Adrenal gland (tissue), 12 donors: ENCODE results near the gene ADIPOQ. TPM values are rescaled to one million over a fixed set of nuclear protein-coding genes. Genes with fewer than 3 reads are reported as not detected.
"Not testable (repeated sequence)": the region's sequence is repeated elsewhere in the genome, so short reads cannot be mapped to it uniquely, and the experiment has no call there.

Source experiments
- DNase-seq, 7 donors: peaks; one replicate each; pipeline ENCODE4 v3.0.0-alpha.2; 2019 to 2020
- H3K27ac ChIP-seq, 5 donors: fragments of 200-600 bp; sonication (generic) in 4 of 5; 1 replicate in 3 of 5; 2 replicates in 2 of 5; pipeline versions ENCODE4 v1.5.1 to v1.8.0; 2016 to 2020; ENCODE audit warnings: mild to moderate bottlenecking in 1 of 5
- H3K27me3 ChIP-seq: fragments of 200-600 bp; 2 replicates; pipeline ENCODE4 v1.8.0; 2021
- H3K36me3 ChIP-seq, 2 donors: fragments of 200-600 bp; replicated peaks in 1 of 2; 1 replicate in 1 of 2; 2 replicates in 1 of 2; pipeline versions ENCODE4 v1.5.1 to v1.8.0; 2018 to 2022
- H3K4me1 ChIP-seq, 2 donors: fragments of 200-600 bp; replicated peaks in 1 of 2; 1 replicate in 1 of 2; 2 replicates in 1 of 2; pipeline versions ENCODE4 v1.5.1 to v1.8.0; 2018 to 2021
- H3K4me3 ChIP-seq, 4 donors: fragments of 200-600 bp; sonication (generic) in 3 of 4; one replicate each; pipeline ENCODE4 v1.5.1; 2016 to 2018
- H3K9me3 ChIP-seq, 3 donors: fragments of 200-600 bp; sonication (generic) in 1 of 3; replicated peaks in 1 of 3; 1 replicate in 2 of 3; 2 replicates in 1 of 3; pipeline versions ENCODE4 v1.5.1 to v1.8.0; 2016 to 2021
- POLR2A ChIP-seq, 2 donors: fragments of 450-650 bp; IDR thresholded peaks; one replicate each; pipeline ENCODE4 v1.6.1; 2017; ENCODE audit warnings: antibody characterized with exemption in 2 of 2, mild to moderate bottlenecking in 2 of 2, moderate library complexity in 1 of 2
- WGBS, 4 donors: extraction: QIAGEN DNeasy Blood & Tissue Kit in 2 of 4; methylation state at CpG; one replicate each; pipeline versions ENCODE4 v1.1.5 to v1.1.7; 2013 to 2017; 5-methylcytosine and 5-hydroxymethylcytosine counted together
- intact Hi-C, 2 donors: fragments of 100-400 bp; cut with DNase I; formaldehyde crosslinking; loops; one replicate each; pipeline versions ENCODE4 v1.14.1 to v1.15.0; 2022 to 2023
- polyA plus RNA-seq, 3 donors: library from polyadenylated mRNA; stranded (reverse); fragments of 200-250 nt in 2 of 3; fragments of 350-450 nt in 1 of 3; fragmentation: Illumina TruSeq in 1 of 3; extraction: RNeasy Lipid Tissue Mini Kit (QIAGEN cat#74804) in 1 of 3; gene quantifications; one replicate each; pipeline ENCODE4 v1.2.3, GENCODE V29; 2013 to 2014
- total RNA-seq, 9 donors: library from RNA; depleted of rRNA in 4 of 9; stranded (reverse); fragments of >200 nt in 4 of 9; fragments of 120-200 nt in 1 of 9; fragmentation: NEBNext Ultra II Directional in 1 of 9; extraction: Animal tissue kit (Norgen Biotek cat#: 25700) in 1 of 9; gene quantifications; one replicate each; pipeline versions ENCODE4 v1.1.0 to v1.2.4, GENCODE V29; 2013 to 2023
- TF ChIP-seq, protein P1 (sequence below), 6 experiments: fragments of 450-650 bp in 4 of 6; fragments of 200-600 bp in 2 of 6; sonication (generic) in 1 of 6; IDR thresholded peaks; 1 replicate in 5 of 6; 2 replicates in 1 of 6; pipeline versions ENCODE4 v1.5.1 to v1.8.0; 2016 to 2021; ENCODE audit warnings: antibody characterized with exemption in 6 of 6, mild to moderate bottlenecking in 2 of 6, moderate library complexity in 1 of 6
- donor health status: healthy with polysubstance abuse.
- donor health status: Bipolar disorder and iron deficiency.
- donor health status: DM: yes; HTN: yes; CAD: no.
- donor health status: DM: no; HTN: no; CAD: no.
- donor health status: DM: no; HTN: no; CAD: no.
- donor health status: DM: yes; HTN: yes; CAD: no.

ADIPOQ gene
- total and polyA plus RNA-seq, 12 donors = 0.18 to 18.0 (median 1.3) TPM; not detected in 1

DNA sequence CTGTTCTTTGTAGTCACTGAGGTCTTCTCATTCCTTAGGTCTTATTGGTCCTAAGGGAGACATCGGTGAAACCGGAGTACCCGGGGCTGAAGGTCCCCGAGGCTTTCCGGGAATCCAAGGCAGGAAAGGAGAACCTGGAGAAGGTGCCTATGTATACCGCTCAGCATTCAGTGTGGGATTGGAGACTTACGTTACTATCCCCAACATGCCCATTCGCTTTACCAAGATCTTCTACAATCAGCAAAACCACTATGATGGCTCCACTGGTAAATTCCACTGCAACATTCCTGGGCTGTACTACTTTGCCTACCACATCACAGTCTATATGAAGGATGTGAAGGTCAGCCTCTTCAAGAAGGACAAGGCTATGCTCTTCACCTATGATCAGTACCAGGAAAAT is 11.6 kb downstream of the ADIPOQ start:
- DNase-seq = no peak
- no peaks in the 10 kb centered on the region for H3K9me3 ChIP-seq
- no peaks in the 10 kb centered on the region for H3K36me3 ChIP-seq
- H3K27ac ChIP-seq = no peak overlapping the region
- no peaks in the 10 kb centered on the region for H3K4me1 ChIP-seq
- H3K27me3 ChIP-seq = no peaks in the 10 kb centered on the region
- intact Hi-C loops = no loop called here
- no peak overlapping the region for H3K4me3 ChIP-seq
- TF ChIP-seq, protein P1, sequence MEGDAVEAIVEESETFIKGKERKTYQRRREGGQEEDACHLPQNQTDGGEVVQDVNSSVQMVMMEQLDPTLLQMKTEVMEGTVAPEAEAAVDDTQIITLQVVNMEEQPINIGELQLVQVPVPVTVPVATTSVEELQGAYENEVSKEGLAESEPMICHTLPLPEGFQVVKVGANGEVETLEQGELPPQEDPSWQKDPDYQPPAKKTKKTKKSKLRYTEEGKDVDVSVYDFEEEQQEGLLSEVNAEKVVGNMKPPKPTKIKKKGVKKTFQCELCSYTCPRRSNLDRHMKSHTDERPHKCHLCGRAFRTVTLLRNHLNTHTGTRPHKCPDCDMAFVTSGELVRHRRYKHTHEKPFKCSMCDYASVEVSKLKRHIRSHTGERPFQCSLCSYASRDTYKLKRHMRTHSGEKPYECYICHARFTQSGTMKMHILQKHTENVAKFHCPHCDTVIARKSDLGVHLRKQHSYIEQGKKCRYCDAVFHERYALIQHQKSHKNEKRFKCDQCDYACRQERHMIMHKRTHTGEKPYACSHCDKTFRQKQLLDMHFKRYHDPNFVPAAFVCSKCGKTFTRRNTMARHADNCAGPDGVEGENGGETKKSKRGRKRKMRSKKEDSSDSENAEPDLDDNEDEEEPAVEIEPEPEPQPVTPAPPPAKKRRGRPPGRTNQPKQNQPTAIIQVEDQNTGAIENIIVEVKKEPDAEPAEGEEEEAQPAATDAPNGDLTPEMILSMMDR (IDR thresholded peaks at IDR 0.05) = no peak
- no peak for TF ChIP-seq POLR2A (IDR thresholded peaks at IDR 0.05)
- 90 to 97% (median 93%) methylated on average over 8 of the region's 8 CpGs for WGBS, 4 donors

DNA sequence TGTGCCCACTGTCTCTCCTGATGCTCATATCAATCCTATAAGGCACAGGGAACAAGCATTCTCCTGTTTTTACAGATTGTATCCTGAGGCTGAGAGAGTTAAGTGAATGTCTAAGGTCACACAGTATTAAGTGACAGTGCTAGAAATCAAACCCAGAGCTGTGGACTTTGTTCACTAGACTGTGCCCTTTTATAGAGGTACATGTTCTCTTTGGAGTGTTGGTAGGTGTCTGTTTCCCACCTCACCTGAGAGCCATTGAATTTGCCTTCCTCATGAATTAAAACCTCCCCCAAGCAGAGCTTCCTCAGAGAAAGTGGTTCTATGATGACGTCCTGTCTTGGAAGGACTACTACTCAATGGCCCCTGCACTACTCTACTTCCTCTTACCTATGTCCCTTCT is 12.4 kb downstream of the ADIPOQ start:
- Histone ChIP-seq H3K36me3 (no peaks in the 10 kb centered on the region), H3K4me3 (no peak overlapping the region), H3K4me1 (no peaks in the 10 kb centered on the region), H3K27me3 (no peaks in the 10 kb centered on the region), H3K27ac (no peak overlapping the region), H3K9me3 (no peaks in the 10 kb centered on the region)
- DNase-seq = no peak
- intact Hi-C loops = no loop called here
- 0% methylated on average over 1 of the region's 1 CpG for WGBS, 4 donors
- TF ChIP-seq POLR2A (IDR thresholded peaks at IDR 0.05) = no peak
- TF ChIP-seq, protein P1 (IDR thresholded peaks at IDR 0.05) = no peak

DNA sequence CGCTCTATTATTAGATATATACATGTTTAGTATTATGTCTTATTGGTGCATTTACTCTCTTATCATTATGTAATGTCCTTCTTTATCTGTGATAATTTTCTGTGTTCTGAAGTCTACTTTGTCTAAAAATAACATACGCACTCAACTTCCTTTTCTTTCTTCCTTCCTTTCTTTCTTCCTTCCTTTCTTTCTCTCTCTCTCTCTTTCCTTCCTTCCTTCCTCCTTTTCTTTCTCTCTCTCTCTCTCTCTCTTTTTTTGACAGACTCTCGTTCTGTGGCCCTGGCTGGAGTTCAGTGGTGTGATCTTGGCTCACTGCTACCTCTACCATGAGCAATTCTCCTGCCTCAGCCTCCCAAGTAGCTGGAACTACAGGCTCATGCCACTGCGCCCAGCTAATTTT is 15.2 kb downstream of the ADIPOQ start:
- intact Hi-C loops = no loop called here
- Histone ChIP-seq H3K4me1 (no peaks in the 10 kb centered on the region), H3K4me3 (no peak overlapping the region), H3K27me3 (no peaks in the 10 kb centered on the region), H3K9me3 (no peaks in the 10 kb centered on the region), H3K36me3 (no peaks in the 10 kb centered on the region), H3K27ac (no peak overlapping the region)
- 73 to 84% (median 76%) methylated on average over 4 of the region's 4 CpGs for WGBS, 4 donors
- no peak for TF ChIP-seq POLR2A (IDR thresholded peaks at IDR 0.05)
- TF ChIP-seq, protein P1 (IDR thresholded peaks at IDR 0.05) = no peak
- no peak for DNase-seq

DNA sequence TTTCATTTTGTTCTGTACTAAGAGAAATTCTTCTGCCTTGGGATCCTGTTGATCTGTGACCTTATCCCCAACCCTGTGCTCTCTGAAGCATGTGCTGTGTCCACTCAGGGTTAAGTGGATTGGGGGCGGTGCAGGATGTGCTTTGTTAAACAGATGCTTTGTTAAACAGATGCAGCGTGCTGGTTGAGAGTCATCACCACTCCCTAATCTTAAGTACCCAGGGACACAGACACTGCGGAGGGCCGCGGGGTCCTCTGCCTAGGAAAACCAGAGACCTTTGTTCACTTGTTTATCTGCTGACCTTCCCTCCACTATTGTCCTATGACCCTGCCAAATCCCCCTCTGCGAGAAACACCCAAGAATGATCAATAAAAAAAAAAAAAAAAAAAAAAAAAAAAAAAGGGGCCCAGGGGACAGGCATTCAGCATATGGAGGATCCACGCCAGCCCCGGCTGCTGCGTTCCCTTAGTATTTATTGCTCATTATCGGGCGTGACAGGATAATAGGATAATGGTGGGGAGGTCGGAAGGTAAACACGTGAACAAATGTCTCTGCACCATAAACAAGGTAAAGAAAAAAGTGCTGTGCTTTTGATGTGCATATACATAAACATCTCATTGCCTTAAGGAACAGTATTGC is 22.8 kb downstream of the ADIPOQ start:
- H3K4me1 ChIP-seq, H3K4me3 ChIP-seq, intact Hi-C loops, DNase-seq, H3K36me3 ChIP-seq, H3K27me3 ChIP-seq, H3K9me3 ChIP-seq, H3K27ac ChIP-seq: not testable (repeated sequence)
- WGBS, 4 donors = no CpG with 5 or more reads among the region's 13 CpGs

DNA sequence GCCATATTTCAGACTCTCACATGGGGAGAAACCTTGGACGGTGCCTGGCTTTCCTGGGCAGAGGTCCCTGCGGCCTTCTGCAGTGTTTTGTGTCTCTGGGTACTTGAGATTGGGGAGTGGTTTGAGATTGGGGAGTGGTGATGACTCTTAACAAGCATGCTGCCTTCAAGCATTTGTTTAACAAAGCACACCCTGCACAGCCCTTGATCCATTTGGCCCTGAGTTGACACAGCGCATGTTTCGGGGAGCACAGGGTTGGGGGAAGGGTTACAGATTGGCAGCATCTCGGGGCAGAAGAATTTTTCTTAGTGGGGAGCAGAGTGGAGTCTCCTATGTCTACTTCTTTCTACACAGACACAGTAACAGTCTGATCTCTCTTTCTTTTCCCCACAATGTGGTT is 23.6 kb downstream of the ADIPOQ start:
- H3K36me3 ChIP-seq, DNase-seq, H3K4me1 ChIP-seq, H3K27ac ChIP-seq, H3K4me3 ChIP-seq, H3K27me3 ChIP-seq, H3K9me3 ChIP-seq, intact Hi-C loops: not testable (repeated sequence)
- WGBS, 4 donors = no CpG with 5 or more reads among the region's 5 CpGs
